Osteocyte (in vitro differentiated cells): ENCODE results near the gene PRX. TPM values are rescaled to one million over a fixed set of nuclear protein-coding genes. Genes with fewer than 3 reads are reported as not detected.

Experiments
- DNase-seq: peaks from one replicate; pipeline ENCODE4 v3.0.0; 2021; ENCODE audit warnings: mixed read lengths; ENCODE audit not compliant: unreplicated experiment; ENCODE audit errors: extremely low spot score
- H3K27ac Mint-ChIP-seq: one replicate; pipeline ENCODE4 v1.8.0; 2021; ENCODE audit warnings: mild to moderate bottlenecking, mixed read lengths; ENCODE audit not compliant: unreplicated experiment
- H3K27me3 Mint-ChIP-seq: one replicate; pipeline ENCODE4 v1.8.0; 2021; ENCODE audit warnings: mixed read lengths; ENCODE audit not compliant: unreplicated experiment
- H3K36me3 Mint-ChIP-seq: one replicate; pipeline ENCODE4 v1.8.0; 2021; ENCODE audit warnings: mixed read lengths; ENCODE audit not compliant: unreplicated experiment
- H3K4me1 Mint-ChIP-seq: one replicate; pipeline ENCODE4 v1.8.0; 2021; ENCODE audit warnings: mixed read lengths; ENCODE audit not compliant: unreplicated experiment
- H3K4me3 Mint-ChIP-seq: one replicate; pipeline ENCODE4 v1.8.0; 2021; ENCODE audit warnings: mild to moderate bottlenecking, moderate library complexity, mixed read lengths; ENCODE audit not compliant: unreplicated experiment
- H3K9me3 Mint-ChIP-seq: one replicate; pipeline ENCODE4 v1.8.0; 2021; ENCODE audit warnings: mixed read lengths; ENCODE audit not compliant: unreplicated experiment
- total RNA-seq: library from RNA; stranded (reverse); gene quantifications from 2 replicates; pipeline ENCODE4 v1.2.1, GENCODE V29; 2021
- TF ChIP-seq, protein P1 (sequence below): fragments of 200-600 bp; sonication (generic); IDR thresholded peaks from 2 replicates; pipeline ENCODE4 v1.5.0; 2021; ENCODE audit warnings: antibody characterized with exemption, mild to moderate bottlenecking, moderate library complexity

The PRX gene
- total RNA-seq, 1 donor from 2014 or later: 5.0 TPM

- peak overlapping the region; percentile 80 for H3K4me3 Mint-ChIP-seq
- H3K4me1 Mint-ChIP-seq: peaks cover 34% of the 10 kb centered on the region
- no peak for DNase-seq
- H3K9me3 Mint-ChIP-seq: no peaks in the 10 kb centered on the region
- H3K27me3 Mint-ChIP-seq: no peaks in the 10 kb centered on the region
- peak overlapping the region; percentile 92 for H3K27ac Mint-ChIP-seq
- H3K36me3 Mint-ChIP-seq: peaks cover 3% of the 10 kb centered on the region
- TF ChIP-seq, protein P1, sequence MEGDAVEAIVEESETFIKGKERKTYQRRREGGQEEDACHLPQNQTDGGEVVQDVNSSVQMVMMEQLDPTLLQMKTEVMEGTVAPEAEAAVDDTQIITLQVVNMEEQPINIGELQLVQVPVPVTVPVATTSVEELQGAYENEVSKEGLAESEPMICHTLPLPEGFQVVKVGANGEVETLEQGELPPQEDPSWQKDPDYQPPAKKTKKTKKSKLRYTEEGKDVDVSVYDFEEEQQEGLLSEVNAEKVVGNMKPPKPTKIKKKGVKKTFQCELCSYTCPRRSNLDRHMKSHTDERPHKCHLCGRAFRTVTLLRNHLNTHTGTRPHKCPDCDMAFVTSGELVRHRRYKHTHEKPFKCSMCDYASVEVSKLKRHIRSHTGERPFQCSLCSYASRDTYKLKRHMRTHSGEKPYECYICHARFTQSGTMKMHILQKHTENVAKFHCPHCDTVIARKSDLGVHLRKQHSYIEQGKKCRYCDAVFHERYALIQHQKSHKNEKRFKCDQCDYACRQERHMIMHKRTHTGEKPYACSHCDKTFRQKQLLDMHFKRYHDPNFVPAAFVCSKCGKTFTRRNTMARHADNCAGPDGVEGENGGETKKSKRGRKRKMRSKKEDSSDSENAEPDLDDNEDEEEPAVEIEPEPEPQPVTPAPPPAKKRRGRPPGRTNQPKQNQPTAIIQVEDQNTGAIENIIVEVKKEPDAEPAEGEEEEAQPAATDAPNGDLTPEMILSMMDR: no peak
Observed at GRCh38 chr19:40421993-40422747, 9.0 kb upstream of the PRX start.

DNA sequence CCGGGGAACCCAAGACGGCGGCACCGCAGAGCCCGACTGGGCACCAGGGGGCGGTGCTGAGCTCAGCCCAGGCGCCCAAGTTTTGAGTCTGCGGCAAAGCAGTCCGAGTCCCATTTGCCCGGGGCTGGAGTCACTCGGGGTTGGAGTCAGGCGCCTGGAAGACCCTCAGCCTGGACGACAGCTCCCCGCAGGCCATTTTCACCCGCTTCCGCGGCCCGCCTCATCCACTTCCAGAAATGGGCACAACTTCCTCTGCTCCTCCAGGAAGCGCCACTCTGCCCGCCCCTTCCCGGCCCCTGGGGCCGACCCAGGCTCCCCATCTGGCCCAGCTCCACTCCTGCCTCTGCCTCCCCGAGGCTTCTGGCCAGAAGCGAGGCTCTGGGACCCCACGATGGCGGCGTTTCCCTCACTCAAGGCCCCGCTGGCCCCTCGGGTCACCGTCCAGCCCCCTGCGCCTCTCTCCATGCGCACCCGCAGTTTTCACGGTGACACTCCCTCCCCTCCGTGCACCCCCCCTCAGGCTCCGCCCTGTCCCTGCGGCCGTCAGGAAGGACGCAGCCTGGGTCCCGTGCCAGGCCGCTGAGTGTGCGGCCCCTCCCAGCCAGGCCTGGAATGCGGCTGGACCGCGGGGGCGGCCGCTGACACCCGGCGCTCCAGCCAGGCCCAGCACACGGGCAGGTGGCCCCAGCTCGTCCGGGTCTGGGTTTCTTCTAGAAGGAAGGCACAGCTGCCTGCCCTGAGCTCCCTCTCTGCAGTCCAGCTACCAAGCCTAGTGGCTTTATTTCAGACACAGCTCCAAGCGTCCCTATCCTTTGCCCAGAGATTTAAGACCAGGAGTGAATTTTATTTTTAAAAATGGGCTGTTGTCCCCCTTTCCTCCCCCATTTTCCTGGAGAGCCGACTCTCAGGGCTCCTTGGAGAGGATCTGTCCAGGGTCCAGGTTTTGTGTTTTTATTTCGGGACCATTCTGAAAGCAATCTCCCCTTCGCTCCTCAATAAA is 7.9 kb upstream of the PRX start:
- TF ChIP-seq, protein P1: peak; percentile 99
- no peaks in the 10 kb centered on the region for H3K9me3 Mint-ChIP-seq
- no peaks in the 10 kb centered on the region for H3K27me3 Mint-ChIP-seq
- H3K4me3 Mint-ChIP-seq: peak overlapping the region; percentile 80
- peaks cover 3% of the 10 kb centered on the region for H3K36me3 Mint-ChIP-seq
- peak; percentile 96 for DNase-seq
- peaks cover 33% of the 10 kb centered on the region for H3K4me1 Mint-ChIP-seq
- H3K27ac Mint-ChIP-seq: peak overlapping the region; percentile 92

- peak overlapping the region; percentile 92 for H3K27ac Mint-ChIP-seq
- peaks cover 34% of the 10 kb centered on the region for H3K4me1 Mint-ChIP-seq
- H3K27me3 Mint-ChIP-seq: no peaks in the 10 kb centered on the region
- TF ChIP-seq, protein P1: no peak
- no peak for DNase-seq
- H3K9me3 Mint-ChIP-seq: no peaks in the 10 kb centered on the region
- H3K36me3 Mint-ChIP-seq: peaks cover 3% of the 10 kb centered on the region
- H3K4me3 Mint-ChIP-seq: peak overlapping the region; percentile 80
Observed at GRCh38 chr19:40420451-40420765, 7.2 kb upstream of the PRX start.

DNA sequence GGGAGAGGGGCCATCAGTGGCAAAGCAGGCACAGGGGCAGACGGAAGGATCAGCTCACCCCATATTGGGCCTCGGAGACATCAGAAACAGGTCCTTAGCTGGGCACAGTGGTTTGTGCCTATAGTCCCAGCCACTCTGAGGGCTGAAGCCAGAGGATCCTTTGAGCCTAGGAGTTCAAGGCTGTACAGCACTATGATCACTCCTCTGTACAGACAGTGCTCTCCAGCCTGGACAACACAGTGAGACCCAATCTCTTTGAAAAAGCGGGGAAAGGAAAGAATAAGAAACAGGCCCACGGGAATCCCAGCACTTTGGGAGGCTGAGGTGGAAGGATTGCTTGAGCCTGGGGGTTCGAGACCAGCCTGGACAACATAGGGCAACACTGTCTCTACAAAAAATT is 6.6 kb upstream of the PRX start:
- TF ChIP-seq, protein P1: no peak
- Mint-ChIP-seq H3K27me3 (no peaks in the 10 kb centered on the region), H3K4me1 (peaks cover 40% of the 10 kb centered on the region), H3K27ac (peak overlapping the region; percentile 40), H3K4me3 (peak overlapping the region; percentile 11), H3K9me3 (no peaks in the 10 kb centered on the region), H3K36me3 (peaks cover 3% of the 10 kb centered on the region)
- no peak for DNase-seq
